Choroid plexus epithelial cell (primary cell): Measurements from ENCODE around the gene TDRD9.

Experiments used
- DNase-seq: peaks from one replicate; pipeline ENCODE4 v3.0.0-alpha.2; 2010; ENCODE audit warnings: low read depth
- H3K4me3 ChIP-seq: 2 replicates; pipeline ENCODE4 v1.5.1; 2011; ENCODE audit warnings: low read depth, mild to moderate bottlenecking, control low read depth, low read length, moderate library complexity
- CTCF ChIP-seq: conservative IDR thresholded peaks from 2 replicates; pipeline ENCODE4 v1.5.1; 2011; ENCODE audit warnings: low read depth, mild to moderate bottlenecking, control low read depth, inconsistent platforms, low read length, moderate library complexity

The TDRD9 gene

GRCh38 chr14:103928011-103928890 is at the start of gene TDRD9:
TSS of gene TDRD9 (plus strand) at chr14:103928456. CDS start at chr14:103928510, 54 bp downstream.
- peak; percentile 17 for DNase-seq
- H3K4me3 ChIP-seq, result peak within 1 kb of the TSS; percentile 35
- TF ChIP-seq CTCF, result no peak

GRCh38 chr14:103879118-103879569 is 49.1 kb upstream of the TDRD9 start:
- H3K4me3 ChIP-seq, result no peak overlapping the region

GRCh38 chr14:103879570-103880347 is 48.5 kb upstream of the TDRD9 start:
- TF ChIP-seq CTCF, result no peak
- DNase-seq, result no peak
- no peak overlapping the region for H3K4me3 ChIP-seq

More at GRCh38 chr14:103879118-103879569, 49.1 kb upstream of the TDRD9 start:
- no peak for DNase-seq
- no peak for TF ChIP-seq CTCF

GRCh38 chr14:103880348-103881267 is 47.6 kb upstream of the TDRD9 start:
- peak; percentile 66 for DNase-seq
- no peak overlapping the region for H3K4me3 ChIP-seq
- TF ChIP-seq CTCF, result no peak

GRCh38 chr14:103881268-103882201 is 46.7 kb upstream of the TDRD9 start:
- DNase-seq, result no peak
- no peak for TF ChIP-seq CTCF
- no peak overlapping the region for H3K4me3 ChIP-seq
